LNCaP clone FGC (cell line): ENCODE results near the gene CPZ.

Experiments
- DNase-seq: peaks from one replicate; pipeline ENCODE4 v3.0.0-alpha.2; 2011; ENCODE audit warnings: low read depth
- H3K4me3 ChIP-seq: 2 replicates; pipeline ENCODE4 v1.5.1; 2011; ENCODE audit warnings: mild to moderate bottlenecking, low read depth, low read length, control low read depth
- TF ChIP-seq, protein P1 (sequence below): IDR thresholded peaks from 2 replicates; pipeline ENCODE4 v1.5.1; 2012; ENCODE audit warnings: mild to moderate bottlenecking; ENCODE audit not compliant: control insufficient read depth, insufficient read depth; ENCODE audit errors: extremely low read depth

The CPZ gene

DNA sequence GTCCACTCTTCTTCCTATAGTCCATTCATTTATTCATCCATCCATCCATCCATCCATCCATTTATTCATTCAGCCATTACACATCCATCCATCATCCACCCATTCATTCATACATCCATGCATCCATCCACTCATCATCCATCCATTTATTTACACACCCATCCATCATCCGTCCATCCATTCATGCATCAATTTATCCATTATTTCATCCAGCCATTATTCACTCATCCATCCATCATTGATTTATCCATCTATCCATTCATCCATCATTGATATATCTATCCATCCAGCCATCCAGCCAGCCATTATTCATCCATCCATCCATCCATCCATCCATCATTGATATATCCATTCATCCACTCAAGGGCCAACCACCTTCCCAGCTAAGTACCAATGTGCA is 12.7 kb downstream of the CPZ start:
- no peak for DNase-seq
- H3K4me3 ChIP-seq: no peak overlapping the region
- TF ChIP-seq, protein P1, sequence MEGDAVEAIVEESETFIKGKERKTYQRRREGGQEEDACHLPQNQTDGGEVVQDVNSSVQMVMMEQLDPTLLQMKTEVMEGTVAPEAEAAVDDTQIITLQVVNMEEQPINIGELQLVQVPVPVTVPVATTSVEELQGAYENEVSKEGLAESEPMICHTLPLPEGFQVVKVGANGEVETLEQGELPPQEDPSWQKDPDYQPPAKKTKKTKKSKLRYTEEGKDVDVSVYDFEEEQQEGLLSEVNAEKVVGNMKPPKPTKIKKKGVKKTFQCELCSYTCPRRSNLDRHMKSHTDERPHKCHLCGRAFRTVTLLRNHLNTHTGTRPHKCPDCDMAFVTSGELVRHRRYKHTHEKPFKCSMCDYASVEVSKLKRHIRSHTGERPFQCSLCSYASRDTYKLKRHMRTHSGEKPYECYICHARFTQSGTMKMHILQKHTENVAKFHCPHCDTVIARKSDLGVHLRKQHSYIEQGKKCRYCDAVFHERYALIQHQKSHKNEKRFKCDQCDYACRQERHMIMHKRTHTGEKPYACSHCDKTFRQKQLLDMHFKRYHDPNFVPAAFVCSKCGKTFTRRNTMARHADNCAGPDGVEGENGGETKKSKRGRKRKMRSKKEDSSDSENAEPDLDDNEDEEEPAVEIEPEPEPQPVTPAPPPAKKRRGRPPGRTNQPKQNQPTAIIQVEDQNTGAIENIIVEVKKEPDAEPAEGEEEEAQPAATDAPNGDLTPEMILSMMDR: no peak

DNA sequence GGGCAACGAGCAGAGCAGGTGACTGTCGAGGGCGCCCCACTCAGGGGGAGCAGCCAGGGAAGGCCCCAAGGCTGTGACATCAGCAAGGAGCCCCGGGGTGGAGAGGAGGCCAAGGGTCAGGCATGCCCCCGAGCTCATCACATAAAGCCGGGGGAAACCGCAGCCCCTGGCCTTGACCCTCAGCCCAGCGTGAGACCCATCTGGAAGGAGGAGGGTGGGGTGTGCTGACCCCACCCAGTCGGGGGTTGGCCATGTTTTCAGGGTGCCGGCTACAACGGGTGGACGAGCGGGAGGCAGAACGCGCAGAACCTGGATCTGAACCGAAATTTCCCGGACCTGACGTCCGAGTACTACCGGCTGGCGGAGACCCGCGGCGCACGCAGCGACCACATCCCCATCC is 13.9 kb downstream of the CPZ start:
- TF ChIP-seq, protein P1: no peak
- no peak for DNase-seq
- no peak overlapping the region for H3K4me3 ChIP-seq

DNA sequence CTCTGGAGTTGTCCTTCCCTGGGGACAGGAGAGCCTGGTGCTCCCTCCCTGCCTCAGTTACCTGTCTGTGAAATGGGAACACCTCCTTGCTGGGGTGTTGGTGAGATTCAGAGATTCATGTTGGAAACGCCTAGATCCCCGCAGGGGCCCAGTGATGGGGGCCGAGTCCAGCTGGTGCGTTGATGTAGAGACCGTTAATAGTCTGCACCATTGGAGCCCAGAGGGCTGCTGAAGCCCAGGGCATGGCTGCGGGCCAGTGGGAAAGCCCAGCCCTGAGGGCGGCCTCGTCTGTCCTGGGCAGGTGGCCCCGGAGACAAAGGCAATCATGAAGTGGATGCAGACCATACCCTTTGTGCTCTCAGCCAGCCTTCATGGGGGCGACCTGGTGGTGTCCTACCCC is 14.4 kb downstream of the CPZ start:
- no peak overlapping the region for H3K4me3 ChIP-seq
- no peak for DNase-seq
- TF ChIP-seq, protein P1: no peak

DNA sequence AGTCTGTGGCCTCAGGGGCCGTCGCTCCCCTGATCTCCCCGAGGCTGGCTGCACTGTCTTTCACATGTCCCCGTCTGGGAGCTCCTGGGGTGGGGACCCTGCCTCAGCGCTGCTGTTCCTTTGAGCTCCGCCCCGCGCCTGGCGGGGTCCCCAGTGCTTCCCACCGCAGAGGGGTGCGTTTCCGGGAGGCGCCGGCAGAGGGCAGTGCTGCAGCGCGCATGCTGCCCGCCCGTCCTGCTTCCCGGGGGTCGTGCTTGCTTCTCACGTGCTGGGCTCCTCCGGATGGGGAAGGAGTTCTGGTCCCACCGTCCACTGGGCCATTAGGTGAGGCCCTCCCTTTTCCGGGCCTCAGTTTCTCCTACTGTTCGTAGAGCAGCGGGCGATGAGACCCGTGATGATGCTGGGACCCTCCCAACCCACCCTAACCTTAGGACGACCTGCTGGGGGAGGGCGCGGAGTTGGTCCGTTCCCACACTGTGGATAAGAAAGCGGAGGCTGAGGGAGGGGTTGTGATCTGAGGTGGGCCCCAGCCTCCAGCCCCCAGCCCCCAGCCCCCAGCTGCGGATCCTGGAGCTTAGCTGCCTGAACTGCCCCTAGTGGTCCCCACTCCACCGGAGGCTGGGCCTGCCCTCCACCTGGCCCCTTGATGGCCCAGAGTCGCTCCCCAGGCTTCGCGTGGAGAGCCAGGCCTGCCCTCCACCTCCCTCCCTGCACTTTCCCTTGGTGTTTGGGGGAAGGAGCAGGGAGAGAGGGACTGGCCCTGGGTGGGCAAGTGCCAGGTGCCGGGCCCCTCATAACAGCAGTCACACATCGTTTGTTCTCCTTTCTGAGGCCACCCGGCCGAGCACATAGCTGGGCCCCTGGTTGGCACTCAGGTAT is 15.3 kb downstream of the CPZ start:
- DNase-seq: no peak
- TF ChIP-seq, protein P1: peak; percentile 87
- no peak overlapping the region for H3K4me3 ChIP-seq

DNA sequence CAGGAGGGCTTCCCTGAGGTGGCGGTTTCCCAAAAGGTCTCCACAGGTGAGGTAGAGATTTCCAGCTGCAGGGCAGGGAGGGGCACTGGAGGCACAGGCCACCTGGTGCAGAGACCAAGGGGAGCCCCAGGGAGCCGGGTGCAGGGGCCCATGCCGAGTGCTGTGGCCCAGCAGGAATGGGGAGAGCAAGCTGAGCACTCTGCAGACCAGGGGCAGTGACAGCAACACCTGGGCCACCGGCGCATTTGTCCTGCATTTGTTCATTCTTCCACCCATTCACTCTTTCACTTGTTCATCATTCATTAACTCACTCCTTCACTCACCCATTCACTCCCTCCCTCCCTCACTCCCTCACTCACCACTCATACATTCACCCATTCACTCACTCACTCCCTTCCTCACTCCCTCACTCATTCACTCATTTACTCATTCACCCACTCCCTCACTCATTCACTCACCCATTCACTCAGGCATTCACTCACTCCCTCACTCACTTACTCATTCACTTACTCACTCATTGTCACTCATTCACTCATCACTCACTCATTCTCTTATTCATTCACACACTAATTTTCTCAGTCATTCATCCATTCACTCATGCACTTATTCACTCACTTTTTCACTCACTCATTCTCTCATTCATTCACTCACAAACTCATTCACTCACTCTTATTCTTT is 16.3 kb downstream of the CPZ start:
- DNase-seq: no peak
- H3K4me3 ChIP-seq: no peak overlapping the region
- TF ChIP-seq, protein P1: no peak

DNA sequence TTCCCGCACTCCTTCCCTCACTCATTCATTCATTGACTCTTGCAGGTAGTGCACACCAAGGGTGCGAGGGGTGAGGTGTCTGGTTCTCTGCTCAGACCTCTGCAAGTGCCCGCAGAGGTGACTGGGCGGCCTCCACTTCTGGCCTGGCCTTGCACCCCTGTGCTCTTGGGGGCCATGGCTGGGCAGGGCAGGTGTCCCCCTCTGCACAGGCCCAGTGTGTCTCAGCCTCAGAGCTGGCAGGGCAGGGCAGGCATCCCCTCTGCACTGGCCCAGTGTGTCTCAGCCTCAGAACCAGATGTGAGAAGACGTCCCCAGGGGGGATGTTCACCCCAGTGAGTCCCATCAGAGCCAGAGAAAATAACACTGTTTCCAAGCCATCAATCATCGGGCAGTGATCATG is 16.8 kb downstream of the CPZ start:
- DNase-seq: no peak
- no peak overlapping the region for H3K4me3 ChIP-seq
- TF ChIP-seq, protein P1: no peak
